Raji (cell line): ENCODE results near the gene ZKSCAN3.

Experiments
- POLR2A ChIP-seq: IDR thresholded peaks from 2 replicates; pipeline ENCODE4 v1.6.1; 2011; ENCODE audit warnings: low read depth, low read length, control low read depth; ENCODE audit not compliant: insufficient read depth

ZKSCAN3 gene

DNA sequence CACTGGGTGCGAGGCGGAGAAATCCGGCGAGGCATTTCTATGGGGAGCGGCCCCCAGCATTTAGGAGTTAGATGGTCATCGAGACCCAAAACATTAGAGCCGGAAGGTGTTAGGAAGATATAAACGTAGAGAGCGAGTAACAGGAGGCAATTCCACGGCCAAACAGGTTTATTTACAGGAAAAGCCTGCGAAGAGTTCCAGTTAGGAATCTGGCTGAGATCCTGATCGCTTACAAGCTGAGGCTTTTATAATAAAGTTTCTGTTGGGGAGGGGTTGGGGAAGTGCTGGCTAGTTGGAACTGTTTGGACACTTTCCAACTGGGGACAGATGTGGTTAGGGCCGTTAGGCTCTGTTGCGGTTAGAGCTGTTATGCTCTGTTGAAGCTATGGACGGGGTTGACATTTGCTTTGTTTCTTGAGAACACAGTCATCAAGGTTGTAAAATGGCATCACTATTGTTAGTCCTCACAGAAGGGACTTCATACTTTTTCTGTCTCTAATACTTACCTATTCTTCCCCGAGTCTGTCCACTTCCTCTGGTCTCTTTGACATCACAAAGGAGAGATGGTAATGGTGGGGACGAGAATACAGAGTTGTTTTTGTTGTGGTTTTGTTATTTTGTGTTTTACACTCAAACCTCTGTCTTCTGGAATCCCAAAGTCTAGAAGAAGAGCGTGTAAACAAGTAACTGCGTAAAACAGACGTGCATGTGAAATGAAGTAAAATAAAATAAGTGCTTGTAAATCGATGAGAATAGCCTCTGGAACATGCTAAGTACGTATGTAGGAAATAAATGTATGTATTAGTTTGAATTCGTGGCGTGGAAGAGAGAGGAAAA, 13.2 kb upstream of the ZKSCAN3 start:
- TF ChIP-seq POLR2A, result no peak

DNA sequence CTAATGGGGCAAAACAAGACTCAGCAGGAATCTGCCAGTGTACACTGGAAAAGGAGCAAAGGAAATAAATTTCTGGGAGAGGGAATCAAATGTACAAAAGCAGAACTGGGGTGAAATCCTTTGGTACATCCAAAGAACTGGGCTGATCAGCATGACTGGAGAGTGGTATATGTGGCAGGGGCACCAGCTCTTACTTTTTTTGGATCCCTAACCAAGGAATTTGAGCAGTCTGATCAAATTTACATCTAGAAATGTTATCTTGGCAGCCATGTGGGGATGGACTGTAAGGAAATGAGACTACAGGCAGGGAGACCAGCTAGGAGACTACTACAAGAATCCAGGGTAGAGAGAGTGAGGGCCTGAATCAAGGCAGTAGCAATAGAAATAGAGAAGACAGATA, 12.6 kb upstream of the ZKSCAN3 start:
- TF ChIP-seq POLR2A, result no peak

GRCh38 chr6:28340310-28341095, 9.2 kb upstream of the ZKSCAN3 start:
- TF ChIP-seq POLR2A, result no peak

DNA sequence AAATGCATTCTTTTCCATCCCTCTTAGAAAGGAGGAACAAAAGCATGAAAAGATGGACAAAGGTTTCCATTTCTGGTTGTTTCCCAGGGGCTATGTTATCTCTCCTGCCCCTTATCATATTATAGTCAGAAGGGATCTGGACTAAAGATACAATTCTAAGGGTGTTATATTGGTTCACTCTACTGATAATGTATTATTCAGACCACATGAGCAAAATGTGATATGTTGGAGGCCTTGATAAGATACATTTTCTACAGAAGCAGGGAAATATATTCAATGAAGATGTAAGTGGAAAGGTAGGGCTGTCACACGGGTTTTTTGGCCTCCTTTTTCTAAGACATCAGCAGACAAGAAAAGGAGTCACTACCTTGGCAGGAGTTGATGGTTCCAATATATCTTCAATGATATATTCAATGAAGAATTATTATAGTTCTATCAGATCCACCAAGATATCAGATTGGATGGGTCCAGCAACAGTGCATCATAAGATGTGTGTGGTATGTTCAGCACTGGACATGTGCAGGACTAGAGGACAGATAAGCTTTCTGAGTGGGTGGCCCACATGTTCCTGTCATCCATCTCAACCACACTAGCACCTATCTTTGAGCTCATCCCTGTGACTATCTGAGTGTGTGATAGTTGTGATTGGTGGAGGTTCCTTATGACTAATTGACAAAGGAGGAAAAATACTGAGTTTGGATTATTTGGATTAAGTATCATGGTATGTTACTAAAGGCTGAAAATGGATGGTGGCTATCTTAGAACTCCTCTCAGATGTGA, 5.7 kb upstream of the ZKSCAN3 start:
- no peak for TF ChIP-seq POLR2A

DNA sequence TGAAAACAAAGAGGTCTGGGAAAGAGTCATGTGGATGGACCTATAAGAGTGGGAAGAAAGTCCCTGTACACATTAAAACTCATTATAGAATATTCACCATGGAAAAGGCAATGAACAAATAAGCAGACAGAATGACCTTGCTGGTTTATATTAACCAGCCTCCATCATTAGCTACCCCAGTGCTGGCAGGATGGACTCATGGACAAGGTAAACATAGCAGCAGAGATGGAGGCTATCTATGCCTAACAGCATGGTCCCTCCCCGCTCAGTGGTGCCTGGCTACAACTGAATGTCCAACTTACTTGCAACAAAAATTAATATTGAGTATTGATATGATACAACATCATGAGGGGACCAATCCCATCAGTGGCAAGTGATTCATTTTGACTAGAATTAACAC, 4.5 kb upstream of the ZKSCAN3 start:
- no peak for TF ChIP-seq POLR2A

DNA sequence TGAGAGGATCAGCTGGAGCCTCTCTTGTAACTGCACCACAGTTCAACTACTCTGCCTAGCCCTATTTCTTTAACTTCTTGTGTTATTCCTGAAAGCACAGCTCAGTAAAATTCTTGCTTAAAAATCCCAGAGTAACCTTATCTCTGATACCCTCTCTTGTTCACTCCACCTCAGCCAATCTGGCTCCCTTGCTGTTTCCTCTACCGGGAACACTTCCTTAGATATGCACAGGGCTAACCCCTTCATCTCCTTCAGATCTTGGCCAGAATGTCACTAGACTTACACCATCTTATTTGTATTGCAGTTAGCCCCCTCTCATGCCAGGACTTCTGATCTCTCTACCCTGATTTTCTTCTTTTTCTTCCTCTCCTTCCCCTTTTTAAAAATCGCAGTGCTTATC, 2.6 kb upstream of the ZKSCAN3 start:
- no peak for TF ChIP-seq POLR2A

DNA sequence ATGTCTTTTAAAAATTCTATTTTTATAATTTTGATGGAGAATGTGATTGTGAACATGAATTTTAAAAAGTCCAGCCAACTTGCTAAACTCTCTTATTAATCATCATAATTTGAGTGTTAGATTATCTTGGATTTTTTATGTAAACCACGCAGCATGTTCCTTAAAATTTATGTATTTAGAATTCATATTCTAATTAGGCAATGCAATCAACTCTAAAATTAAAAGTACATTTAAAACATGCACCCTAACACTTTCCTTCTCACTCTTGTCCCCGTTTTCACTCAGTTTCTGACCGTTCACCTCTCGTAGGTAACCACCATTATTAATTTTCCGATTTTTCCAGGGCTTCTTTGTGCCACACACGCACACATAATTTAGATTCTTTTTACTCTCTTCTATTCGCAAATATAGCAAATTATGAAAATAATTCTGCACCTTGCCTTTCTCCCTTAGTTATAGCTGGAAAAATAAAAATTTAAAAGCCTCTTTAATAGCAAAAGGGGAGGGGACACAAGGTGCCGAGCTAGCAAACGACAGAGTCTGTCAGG, 329 bp upstream of the ZKSCAN3 start:
- no peak for TF ChIP-seq POLR2A

DNA sequence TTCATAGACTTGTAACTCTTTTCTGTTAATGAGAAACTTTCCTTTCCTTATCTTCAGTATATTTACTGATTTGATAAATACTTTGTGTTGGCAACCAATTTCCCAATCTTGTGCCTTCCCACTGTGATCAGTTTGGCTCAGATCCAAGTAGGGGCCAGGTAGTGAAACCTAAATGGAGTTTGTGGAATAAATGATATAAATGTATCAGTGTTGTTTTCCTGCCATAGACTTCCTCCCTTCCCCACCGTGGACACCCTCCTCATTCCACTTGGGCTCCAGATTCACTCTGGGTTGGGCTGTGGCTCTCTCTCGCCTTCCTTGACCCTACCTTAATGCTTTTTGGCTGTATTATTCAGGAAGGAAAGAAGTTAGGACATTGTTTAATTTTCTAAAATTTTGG, 1.3 kb downstream of the ZKSCAN3 start:
- TF ChIP-seq POLR2A, result no peak

- TF ChIP-seq POLR2A, result no peak
Observed at GRCh38 chr6:28351493-28351925, 1.8 kb downstream of the ZKSCAN3 start.

- TF ChIP-seq POLR2A, result no peak
Observed at GRCh38 chr6:28353356-28353755, 3.6 kb downstream of the ZKSCAN3 start.

- TF ChIP-seq POLR2A, result no peak
Observed at GRCh38 chr6:28353981-28354676, 4.4 kb downstream of the ZKSCAN3 start.

- TF ChIP-seq POLR2A, result no peak
Observed at GRCh38 chr6:28354688-28355554, 5.2 kb downstream of the ZKSCAN3 start.

GRCh38 chr6:28355743-28356665, 6.3 kb downstream of the ZKSCAN3 start:
- TF ChIP-seq POLR2A, result no peak
